ENCODE results near the gene CFL1.
"Not testable (repeated sequence)": the region's sequence is repeated elsewhere in the genome, so short reads cannot be mapped to it uniquely, and the experiment has no call there.

CFL1 gene

DNA sequence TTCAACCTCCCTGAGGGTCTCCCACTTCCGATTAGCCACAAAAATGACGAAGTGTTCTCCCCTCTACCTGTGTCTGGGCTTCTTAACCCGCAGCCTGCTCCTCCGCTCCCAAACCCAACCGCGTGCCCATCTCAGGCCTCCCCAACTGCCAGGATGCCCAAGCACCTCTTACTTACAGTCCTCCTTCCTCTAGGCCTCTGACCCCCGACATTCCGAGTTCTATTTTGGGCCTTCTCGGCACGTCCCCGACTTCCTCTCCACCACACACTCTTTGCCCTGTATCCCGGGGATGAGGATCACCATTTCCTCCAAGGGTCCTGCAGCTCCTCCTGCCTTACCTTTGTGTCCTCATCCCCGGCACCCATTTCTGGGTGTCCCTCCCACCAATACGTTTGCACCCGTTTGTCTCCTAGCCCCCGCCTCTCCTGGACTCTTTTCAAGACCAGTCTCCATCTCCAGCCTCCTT is 1.9 kb upstream of the CFL1 start:
- DNase-seq (ENCODE audit: low spot score) (no peak), FAIRE-seq (no peak)

DNA sequence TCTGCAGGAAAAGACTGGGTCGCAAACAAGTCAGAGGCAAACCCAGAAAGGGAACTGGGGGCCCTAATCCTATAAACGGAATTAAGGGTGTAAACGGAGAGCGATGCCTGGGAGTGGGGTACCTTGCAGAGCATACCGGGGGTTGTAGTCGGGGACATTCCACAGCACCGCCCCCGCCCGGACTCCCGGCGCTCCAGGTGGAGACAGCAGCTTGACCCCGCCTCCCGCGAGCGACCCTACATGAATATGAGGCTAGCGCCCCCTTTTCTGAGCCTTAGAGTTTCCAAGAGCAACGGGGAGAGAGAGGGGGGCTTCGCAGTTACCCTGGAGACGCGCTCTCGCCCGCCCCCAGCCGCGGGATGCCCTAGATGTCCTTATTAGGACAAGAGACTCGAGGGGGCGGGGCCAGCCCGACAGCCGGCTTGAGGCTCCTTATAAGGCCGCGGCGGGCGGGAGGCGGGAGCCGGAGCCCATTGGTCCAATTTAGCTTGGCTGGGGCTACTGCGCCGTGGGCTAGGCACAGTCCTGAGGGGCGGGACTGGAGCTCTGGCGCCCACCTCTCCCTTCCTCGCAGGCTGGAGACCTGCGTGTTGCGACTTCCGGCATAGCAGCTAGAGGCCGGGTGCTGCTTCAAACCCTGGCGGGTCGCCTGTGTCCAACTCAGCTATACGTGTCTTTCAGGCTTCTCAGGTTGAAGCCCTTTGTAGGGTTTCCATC is 1.3 kb upstream of the CFL1 start:
- DNase-seq (ENCODE audit: low spot score) (peak; percentile 94), FAIRE-seq (peak; percentile 58)

DNA sequence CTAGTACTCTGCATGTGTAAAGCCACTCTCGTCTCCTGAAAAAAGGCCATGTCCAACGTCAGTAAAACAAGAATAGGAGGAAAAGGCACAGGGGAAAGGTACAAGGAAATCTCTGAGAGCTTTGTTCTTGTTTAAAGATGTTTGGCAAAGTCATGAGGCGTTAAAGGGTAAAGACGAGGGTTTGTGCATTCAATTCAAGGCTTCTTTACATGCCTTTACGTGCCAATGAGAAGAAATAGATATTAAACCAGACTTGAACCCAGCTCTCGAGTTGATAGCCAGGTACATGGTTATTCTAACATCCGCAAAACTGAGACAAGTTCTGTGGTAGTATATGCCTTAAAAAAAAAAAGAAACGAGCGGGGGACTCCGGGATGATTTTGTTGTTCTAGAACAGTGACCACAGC is 704 bp upstream of the CFL1 start:
- no peak for FAIRE-seq
- no peak for DNase-seq (ENCODE audit: low spot score)

DNA sequence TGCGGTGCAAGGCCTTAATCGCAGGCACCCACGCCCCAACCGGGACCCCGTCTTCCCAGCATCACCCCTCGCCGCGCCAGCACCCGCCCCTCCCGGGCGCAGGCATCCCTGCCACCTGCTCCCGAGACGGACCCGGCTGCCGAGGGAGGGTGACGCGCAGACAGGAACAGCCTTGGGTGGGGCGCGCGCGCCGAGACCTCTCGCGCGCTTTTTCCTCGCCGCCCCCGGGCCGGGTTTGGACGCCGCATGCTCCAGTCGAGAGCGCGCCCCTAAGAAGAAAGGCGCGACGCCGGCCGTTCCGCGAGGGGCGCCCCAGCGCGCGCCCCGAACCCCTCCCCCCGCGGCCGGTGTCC is 504 bp downstream of the CFL1 start:
- DNase-seq (ENCODE audit: low spot score) (no peak), FAIRE-seq (no peak)

DNA sequence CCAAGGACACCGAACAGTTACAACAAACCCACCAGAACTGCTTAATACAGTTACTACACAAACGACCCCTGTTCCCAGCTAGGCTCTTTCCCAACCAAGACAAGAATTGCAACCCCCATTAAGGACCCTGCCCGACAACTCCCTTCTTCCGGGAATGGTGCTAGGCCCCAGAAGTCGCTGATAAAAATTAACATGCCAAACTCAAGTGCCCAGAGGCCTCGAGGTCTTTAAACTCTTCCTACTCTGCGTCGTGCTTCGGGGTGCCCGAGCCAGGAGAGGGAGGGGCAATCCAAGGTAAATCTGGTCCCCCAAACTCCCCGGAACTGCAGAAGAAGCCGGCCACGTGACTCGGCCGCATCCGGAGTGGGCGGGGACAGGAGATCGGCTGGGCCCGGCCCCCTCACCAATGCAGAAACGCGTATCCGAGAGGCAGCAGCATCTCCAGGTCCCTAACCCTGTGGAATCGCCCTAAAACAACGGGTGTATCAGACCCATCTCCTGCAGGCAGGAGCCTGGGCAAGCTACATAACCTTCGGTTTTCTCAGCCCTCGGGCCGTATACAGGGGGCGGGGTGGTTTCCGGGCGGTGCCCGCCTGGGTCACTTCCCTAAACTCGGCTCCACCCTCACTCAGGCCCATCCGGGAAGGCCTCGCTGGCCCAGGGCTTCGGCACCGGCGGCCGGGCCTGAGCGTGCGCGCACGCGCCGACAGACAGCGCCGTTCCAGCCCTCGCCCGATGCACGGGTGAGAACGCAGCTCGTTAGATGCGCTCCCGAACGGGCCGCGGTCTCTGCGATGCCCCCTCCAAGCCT is 1.1 kb downstream of the CFL1 start:
- DNase-seq (ENCODE audit: low spot score) (peak; percentile 27), FAIRE-seq (no peak)

DNA sequence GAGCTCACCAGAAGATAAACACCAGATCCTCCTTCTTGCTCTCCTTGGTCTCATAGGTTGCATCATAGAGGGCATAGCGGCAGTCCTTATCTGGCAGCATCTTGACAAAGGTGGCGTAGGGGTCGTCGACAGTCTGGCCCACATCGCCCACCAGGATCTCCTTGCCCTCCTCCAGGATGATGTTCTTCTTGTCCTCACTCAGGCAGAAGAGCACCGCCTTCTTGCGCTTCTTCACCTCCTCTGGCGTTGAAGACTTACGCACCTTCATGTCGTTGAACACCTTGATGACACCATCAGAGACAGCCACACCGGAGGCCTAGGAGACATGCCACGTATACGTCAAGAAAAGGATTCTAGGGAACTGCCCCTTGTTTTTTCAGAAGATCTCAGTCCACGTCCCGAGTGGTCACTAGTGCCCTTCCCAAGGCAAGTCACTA is 2.0 kb downstream of the CFL1 start:
- no peak for FAIRE-seq

DNA sequence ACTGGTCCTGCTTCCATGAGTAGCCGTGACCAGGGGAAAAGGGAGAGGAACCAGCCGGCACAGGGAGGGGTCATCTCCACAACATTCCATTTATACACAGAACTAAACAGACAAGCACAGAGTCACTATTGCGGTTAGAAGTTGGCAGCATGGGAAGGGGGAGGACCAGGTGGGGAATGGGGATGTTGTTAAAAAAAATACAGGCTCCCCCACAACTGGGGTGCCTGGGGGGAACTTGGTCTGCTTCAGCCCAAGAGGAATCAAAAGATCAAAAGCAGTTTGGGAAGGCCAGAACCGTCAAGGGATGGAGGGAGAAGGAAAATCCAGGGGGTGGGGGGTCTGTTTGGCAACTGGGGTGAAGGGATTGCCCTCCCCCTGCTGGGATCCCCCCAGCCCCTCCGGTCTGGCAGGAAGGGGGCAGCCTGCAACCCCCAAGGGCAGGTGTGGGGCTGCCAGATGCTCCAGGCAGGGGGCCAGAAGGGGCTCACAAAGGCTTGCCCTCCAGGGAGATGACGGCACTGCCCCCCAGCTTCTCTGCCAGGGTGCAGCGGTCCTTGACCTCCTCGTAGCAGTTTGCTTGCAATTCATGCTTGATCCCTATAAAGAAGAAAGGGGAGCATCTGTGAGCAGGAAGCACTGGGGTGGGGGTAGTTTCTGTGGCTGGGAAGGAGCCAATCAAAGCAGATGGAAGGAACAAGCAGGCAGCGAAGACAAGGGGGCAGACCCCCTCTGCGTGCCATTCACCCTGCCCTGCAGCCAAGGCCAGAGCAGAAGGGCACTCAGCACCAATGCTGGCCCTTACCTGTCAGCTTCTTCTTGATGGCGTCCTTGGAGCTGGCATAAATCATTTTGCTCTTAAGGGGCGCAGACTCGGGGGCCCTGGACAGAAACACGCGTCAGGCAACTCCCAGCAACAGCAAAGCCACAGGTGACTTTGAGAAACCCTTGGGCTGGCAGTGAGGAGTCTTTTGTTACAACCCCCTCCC is 2.8 kb downstream of the CFL1 start:
- DNase-seq (ENCODE audit: low spot score) (no peak), FAIRE-seq (no peak)

More for the DNA sequence above, 2.0 kb downstream of the CFL1 start:
- DNase-seq (ENCODE audit: low spot score): no peak

DNA sequence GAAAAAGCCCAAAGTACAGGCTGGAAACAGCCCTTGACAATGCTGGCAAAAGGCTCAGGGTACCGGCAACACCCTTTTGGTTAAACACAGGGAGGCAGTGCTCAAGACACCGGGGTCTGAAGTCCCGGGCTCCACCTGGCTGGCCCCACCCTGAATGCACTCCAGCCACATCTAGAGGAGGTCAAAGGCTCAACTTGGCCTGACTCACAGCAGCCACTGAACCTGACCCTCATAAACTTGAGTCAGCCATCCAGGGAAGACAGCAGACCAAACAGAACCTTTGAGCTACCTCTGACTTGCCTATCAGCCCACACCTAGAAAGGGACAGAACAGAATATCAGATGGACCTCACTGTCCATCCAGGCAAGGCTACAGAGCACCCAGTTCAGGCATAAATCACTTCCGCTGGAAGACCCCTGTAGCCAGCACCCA is 3.8 kb downstream of the CFL1 start:
- DNase-seq (ENCODE audit: low spot score) (no peak), FAIRE-seq (no peak)

DNA sequence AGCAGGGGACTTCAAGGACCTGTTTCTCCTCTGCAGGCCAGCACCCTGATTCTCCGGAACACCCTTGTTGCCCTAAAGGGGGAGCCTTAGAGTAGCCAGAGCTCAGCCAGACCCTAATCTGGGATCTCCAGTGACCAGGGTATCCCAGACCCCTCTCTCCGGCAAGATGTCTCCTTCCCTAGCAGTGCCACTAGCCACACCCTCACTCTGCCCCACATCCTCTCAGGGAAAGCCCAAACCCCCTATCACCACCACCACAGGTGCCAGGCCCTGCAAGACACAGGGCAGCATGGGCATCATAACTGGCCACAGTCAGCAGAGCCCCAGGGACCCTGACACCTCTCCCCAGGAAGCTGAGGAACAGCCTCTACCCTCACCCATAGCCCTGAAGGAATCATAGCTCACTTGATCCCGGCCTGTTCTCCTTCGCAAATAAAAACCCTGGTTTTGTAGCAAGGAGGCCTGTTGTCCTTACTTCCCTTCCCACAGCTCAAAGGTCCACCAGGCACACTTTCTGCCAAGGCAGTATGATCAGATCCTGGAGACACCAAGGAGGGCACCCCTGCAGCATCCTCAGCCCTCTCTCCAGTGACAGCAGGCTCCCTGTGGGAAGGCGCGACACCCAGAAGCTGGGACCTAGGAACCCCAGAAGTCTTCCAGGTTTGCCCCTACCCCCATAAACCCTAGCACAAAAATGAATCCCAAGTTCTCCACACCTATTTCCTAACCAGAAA is 4.6 kb downstream of the CFL1 start:
- FAIRE-seq (no peak), DNase-seq (ENCODE audit: low spot score) (no peak)

DNA sequence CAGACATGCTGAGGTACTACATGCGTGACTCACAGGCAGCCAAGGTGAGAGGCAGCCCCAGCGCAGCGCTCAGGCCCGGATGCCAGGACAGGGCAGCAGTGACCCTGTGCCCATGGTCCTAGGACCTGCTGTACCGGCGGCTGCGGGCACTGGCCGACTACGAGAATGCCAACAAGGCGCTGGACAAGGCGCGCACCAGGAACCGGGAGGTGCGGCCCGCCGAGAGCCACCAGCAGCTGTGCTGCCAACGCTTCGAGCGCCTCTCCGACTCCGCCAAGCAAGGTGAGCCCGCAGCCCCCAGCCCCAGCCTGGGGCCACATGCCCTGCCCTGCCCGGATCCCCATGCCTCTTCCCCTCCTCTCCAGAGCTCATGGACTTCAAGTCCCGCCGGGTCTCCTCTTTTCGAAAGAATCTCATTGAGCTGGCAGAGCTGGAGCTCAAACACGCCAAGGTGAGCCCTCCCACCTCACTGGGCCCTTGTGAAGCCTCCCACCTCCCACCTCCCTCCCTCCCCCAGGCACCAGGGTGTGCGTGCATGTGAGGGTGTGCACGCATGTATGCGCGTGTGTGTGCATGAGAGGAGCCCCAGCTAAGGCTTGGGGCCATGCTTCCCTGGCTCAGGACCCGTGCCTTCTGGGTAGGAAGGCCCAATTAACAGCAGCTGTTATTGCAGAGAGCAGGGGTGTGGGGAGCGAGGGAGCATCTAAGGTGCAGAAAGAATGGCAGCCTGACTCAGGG is 5.3 kb downstream of the CFL1 start:
- DNase-seq (ENCODE audit: low spot score): no peak
- no peak for FAIRE-seq

DNA sequence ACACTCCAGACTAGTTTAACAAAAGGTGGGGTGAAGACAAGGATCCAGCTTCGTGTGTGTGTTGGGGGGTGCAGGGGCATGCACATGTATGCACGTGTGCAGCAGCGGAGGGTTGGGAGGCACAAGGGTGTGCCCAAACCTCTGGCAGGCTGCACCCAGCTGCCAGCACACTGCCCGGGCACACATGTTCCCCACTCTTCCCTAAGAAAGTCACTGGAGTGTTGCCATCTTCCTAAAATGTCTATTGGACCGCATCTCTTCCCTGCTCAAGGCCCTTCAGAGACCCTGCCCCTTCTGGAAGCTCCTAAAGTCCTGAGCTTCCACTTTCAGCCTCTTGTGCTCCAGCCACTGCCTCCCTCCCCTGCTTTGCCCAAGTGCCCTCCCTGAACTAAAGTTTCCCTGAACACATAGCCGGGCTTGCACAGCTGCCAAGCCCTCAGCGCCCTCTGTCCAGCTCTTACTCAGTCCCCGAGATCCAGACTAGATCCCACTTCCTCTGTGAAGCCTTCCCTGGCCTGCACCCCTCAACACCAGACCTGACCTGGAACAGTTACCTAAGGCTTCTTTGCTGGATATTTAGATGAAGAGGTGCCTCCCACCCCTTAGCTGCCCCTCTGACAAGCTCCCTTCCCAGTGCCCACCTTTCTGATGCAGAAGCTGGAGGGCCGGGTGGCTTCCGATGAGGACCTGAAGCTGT is 6.0 kb downstream of the CFL1 start:
- no peak for FAIRE-seq

DNA sequence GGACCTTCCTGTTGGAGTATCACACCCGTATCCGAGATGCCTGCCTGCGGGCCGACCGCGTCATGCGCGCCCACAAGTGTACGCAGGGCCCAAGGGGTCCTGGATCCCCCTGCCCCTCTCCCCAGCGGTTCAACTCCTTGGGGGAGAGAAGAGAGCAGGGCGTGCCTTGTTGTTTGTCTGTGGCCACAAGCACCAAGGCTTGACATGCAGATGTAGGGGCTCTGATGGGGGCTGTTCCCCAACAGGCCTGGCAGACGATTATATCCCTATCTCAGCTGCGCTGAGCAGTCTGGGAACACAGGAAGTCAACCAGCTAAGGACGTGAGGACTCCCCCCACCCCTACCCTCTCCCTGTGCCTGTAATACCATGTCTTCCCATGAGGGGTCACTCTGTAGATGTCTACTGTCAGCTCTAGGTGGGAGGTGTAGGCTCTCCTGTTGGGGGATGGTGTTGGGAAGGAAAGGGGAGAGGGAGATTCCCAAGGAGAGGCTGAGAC is 6.8 kb downstream of the CFL1 start:
- peak; percentile 53 for DNase-seq (ENCODE audit: low spot score)
- FAIRE-seq: no peak

More for the DNA sequence above, 6.0 kb downstream of the CFL1 start:
- no peak for DNase-seq (ENCODE audit: low spot score)

DNA sequence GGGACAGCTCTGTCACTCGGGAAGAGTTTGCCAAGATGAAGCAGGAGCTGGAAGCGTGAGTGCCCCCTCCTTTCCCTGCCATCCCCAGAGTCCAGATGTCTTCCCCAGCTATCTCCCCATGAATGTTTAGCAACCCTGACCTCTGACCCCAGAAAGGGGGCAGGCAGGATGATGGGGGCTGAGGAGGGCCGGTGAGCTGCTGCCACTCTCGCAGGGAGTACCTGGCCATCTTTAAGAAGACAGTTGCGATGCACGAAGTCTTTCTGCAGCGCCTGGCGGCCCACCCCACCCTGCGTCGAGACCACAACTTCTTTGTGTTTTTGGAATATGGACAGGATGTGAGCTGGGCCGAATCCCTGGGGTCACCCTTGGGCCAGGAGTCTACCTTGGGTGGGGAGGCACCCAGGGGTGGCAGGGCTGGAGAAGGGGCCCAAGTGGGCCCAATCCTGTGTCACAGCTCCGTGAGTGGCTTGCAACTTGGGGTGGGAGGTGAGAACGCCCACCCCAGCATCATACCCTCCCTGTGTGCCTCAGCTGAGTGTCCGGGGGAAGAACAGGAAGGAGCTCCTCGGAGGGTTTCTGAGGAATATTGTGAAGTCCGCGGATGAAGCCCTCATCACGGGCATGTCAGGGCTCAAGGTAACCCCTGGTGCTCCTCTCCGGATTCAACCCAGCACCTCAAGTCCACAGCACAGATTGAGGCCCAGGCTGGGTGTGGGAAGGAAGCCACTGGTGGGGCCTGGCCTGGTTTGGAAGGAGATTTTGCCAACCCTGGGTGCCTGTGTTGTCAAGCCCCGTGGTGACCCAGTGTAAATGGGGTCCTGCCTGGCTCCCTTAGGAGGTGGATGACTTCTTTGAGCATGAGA is 7.5 kb downstream of the CFL1 start:
- FAIRE-seq (no peak), DNase-seq (ENCODE audit: low spot score) (no peak)

DNA sequence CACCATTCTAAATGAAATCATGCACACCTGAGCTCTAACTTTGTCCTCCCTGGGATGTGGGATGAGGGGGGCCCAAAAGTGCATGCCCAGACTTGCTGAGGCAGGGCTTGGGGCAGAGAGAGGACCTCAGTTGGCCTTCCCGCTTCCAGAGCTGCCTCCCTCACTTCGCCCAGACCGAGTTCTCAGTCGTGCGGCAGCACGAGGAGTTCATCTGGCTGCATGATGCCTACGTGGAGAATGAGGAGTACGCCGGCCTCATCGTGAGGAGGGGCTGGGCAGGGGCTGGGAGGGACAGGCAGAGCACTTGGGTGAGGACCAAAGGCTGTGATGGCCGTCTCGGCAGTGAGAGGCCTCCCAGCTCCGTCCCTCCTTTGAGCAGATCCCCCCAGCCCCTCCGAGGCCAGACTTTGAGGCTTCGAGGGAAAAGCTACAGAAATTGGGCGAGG is 8.2 kb downstream of the CFL1 start:
- FAIRE-seq: no peak
- no peak for DNase-seq (ENCODE audit: low spot score)

DNA sequence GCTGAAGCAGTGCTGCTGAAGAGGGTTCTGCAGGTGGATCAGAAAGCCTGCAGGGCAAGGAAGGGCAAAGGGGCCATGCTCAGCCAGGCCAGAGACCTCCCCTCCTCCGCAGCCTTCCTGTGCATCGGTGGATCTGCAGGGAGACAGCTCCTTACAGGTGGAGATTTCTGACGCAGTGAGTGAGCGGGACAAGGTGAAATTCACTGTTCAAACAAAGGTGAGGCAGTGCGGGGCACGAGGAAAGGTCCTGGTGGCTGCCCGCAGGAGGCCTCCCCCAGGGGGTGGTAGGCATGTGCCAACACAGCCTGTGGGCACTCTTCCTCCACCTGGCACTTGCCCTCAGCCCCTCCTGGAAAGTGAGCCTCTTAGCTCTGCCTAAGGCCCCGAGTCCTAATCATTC is 8.6 kb downstream of the CFL1 start:
- DNase-seq (ENCODE audit: low spot score): no peak
- FAIRE-seq: no peak

DNA sequence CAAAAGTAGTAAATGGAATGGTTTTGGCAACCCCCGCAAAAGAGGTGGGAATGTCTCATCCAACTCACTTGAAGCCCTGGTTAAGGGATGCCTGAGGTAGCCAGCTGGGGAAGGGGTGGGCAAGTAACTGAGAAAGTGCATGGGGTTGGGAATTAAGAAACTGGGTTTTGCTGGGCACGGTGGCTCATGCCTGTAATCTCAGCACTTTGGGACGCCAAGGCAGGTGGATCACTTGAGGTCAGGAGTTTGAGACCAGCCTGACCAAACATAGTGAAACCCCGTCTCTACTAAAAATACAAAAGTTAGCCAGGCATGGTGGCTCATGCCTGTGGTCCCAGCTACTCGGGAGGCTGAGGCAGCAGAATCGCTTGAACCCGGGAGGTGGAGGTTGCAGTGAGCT is 9.3 kb downstream of the CFL1 start:
- DNase-seq (ENCODE audit: low spot score): not testable (repeated sequence)

DNA sequence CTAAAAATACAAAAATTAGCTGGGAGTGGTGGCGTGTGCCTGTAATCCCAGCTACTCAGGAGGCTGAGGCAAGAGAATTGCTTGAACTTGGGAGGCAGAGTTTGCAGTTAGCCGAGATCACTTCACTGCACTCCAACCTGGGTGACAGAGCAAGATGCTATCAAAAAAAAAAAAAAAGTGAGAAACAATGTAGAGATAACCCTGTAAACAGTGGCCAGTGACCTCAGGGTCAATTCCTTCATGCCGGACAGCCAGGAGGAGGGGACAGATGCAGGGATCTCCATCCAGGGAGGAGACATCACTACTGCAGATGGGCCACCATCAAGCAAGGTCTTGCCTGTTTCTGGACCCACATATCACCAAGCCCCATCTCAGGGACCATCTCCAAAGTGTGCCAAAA is 10.2 kb downstream of the CFL1 start:
- FAIRE-seq: no peak
- no peak for DNase-seq (ENCODE audit: low spot score)

More for the DNA sequence above, 9.3 kb downstream of the CFL1 start:
- not testable (repeated sequence) for FAIRE-seq

DNA sequence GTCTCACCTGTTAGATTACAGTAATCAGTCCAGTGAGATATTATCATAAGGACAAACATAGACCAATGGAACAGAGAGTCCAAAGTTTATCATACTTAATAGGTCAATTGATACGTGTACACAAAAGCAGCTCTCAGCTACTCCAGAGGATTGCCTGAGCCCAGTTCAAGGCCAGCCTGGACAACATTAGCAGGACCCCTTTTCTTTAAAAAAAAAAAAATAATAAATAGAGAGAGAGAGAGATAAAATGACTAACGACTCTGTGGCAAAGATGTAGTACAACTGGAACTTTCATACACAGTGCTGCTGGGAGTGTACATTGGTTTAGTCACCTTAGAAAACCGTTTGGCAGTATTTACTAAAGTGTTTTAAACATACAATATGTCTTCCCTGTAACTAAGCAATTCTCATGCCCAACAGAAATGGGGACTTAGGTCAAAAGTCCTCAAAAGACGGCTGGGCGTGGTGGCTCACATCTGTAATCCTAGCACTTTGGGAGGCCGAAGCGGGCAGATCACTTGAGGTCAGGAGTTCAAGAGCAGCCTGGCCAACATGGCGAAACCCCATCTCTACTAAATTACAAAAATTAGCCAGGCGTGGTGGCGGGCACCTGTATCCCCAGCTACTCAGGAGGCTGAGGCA is 13.6 kb downstream of the CFL1 start:
- no peak for FAIRE-seq

More for the DNA sequence above, 13.6 kb downstream of the CFL1 start:
- no peak for DNase-seq (ENCODE audit: low spot score)

Data from RCC 7860 (cell line).